Upper lobe of right lung (tissue), 1 donor: ENCODE results near the gene TOM1. TPM values are rescaled to one million over a fixed set of nuclear protein-coding genes. Genes with fewer than 3 reads are reported as not detected.

Experiments used
- ATAC-seq: fragments of 200-7000 bp; cut with Tn5 transposase; one replicate; pipeline ENCODE4 v1.9.1; 2020; ENCODE audit warnings: mild to moderate bottlenecking, moderate library complexity
- DNase-seq: peaks from one replicate; pipeline ENCODE4 v3.0.0-alpha.2; 2020
- H3K27ac ChIP-seq: fragments of 200-600 bp; one replicate; pipeline ENCODE4 v1.8.0; 2022
- H3K27me3 ChIP-seq: fragments of 200-600 bp; one replicate; pipeline ENCODE4 v1.8.0; 2022; ENCODE audit warnings: mild to moderate bottlenecking
- H3K36me3 ChIP-seq: fragments of 200-600 bp; one replicate; pipeline ENCODE4 v1.8.0; 2022
- H3K4me1 ChIP-seq: fragments of 200-600 bp; one replicate; pipeline ENCODE4 v1.8.0; 2022
- H3K4me3 ChIP-seq: fragments of 200-600 bp; one replicate; pipeline ENCODE4 v1.8.0; 2022; ENCODE audit warnings: mild to moderate bottlenecking
- H3K9me3 ChIP-seq: fragments of 200-600 bp; one replicate; pipeline ENCODE4 v1.8.0; 2022
- intact Hi-C: fragments of 100-400 bp; cut with DNase I; formaldehyde crosslinking; loops from one replicate; pipeline ENCODE4 v1.11.0; 2022
- total RNA-seq: library from RNA; stranded (reverse); fragmentation: NEBNext Ultra II Directional; extraction: Animal tissue kit (Norgen Biotek cat#: 25700); gene quantifications from one replicate; pipeline ENCODE4 v1.2.1, GENCODE V29; 2021
- TF ChIP-seq, protein P1 (sequence below): fragments of 200-600 bp; IDR thresholded peaks from one replicate; pipeline ENCODE4 v1.8.0; 2022; ENCODE audit warnings: antibody characterized with exemption
- donor health status: DM: no; HTN: yes; CAD: no; lungs with severe emphysema.

The TOM1 gene
- total RNA-seq, 1 donor from 2014 or later = 101 TPM

DNA sequence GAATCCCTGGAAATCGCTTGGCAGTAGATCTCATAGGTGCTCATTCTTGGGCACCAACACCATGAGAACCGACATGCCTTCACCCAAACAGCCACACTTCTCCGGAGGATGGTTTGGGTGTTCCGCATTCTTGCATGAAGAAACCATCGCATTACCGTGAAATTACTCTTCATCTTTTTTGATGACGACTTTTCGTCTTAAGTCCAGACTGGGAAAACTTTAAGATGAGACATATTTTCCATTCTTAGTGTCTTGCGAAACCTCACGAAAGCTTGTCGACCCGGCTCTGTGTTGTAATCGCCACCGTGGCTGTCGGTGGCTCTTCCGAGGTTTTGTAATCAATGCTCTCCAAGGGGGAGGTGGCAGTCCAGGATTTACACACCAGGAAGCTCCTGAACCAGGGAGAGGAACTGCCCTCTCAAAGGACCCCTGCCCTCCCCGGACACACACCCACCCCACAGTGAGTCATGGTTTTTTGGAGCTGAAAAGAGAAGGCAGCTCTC is 1.7 kb downstream of the TOM1 start:
- H3K4me3 ChIP-seq = peak overlapping the region; percentile 71
- H3K9me3 ChIP-seq = no peaks in the 10 kb centered on the region
- intact Hi-C loops = no loop called here
- H3K4me1 ChIP-seq = peaks cover 20% of the 10 kb centered on the region
- peaks cover 6% of the 10 kb centered on the region for H3K36me3 ChIP-seq
- peak; percentile 84 for DNase-seq
- H3K27ac ChIP-seq = peak overlapping the region; percentile 96
- no peaks in the 10 kb centered on the region for H3K27me3 ChIP-seq
- TF ChIP-seq, protein P1, sequence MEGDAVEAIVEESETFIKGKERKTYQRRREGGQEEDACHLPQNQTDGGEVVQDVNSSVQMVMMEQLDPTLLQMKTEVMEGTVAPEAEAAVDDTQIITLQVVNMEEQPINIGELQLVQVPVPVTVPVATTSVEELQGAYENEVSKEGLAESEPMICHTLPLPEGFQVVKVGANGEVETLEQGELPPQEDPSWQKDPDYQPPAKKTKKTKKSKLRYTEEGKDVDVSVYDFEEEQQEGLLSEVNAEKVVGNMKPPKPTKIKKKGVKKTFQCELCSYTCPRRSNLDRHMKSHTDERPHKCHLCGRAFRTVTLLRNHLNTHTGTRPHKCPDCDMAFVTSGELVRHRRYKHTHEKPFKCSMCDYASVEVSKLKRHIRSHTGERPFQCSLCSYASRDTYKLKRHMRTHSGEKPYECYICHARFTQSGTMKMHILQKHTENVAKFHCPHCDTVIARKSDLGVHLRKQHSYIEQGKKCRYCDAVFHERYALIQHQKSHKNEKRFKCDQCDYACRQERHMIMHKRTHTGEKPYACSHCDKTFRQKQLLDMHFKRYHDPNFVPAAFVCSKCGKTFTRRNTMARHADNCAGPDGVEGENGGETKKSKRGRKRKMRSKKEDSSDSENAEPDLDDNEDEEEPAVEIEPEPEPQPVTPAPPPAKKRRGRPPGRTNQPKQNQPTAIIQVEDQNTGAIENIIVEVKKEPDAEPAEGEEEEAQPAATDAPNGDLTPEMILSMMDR = no peak
- peak; percentile 51 for ATAC-seq

DNA sequence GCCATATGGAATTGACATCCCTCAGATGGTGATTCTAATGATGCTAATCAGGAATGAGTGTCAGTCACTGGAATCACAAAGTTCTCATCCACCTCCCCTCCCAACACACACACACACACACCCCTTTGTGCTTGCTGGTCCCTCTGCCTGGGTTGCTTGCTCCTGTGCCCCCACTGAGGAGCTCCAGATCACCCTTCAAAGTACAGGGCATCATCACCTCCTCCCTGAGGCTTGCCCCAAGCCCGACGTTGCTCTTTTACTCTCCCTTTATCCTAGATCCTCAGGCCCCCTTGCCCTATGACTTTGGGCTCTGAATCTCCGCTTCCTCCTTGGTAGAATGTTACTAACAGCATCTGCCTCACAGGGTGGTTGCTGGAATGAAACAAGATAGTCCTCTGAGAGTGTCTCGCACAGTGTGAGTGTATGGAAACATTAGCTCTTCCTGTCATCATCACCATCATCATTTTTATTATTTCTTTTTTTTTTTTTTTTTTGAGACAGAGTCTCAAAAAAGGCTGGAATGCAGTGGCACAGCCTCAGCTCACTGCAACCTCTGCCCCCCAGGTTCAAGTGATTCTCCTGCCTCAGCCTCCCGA is 3.4 kb downstream of the TOM1 start:
- Histone ChIP-seq H3K27ac (peak overlapping the region; percentile 38), H3K9me3 (no peaks in the 10 kb centered on the region), H3K4me3 (no peak overlapping the region), H3K4me1 (peaks cover 36% of the 10 kb centered on the region), H3K36me3 (peaks cover 6% of the 10 kb centered on the region), H3K27me3 (no peaks in the 10 kb centered on the region)
- intact Hi-C loops = no loop called here
- no peak for DNase-seq
- TF ChIP-seq, protein P1 = no peak
- ATAC-seq = no peak

DNA sequence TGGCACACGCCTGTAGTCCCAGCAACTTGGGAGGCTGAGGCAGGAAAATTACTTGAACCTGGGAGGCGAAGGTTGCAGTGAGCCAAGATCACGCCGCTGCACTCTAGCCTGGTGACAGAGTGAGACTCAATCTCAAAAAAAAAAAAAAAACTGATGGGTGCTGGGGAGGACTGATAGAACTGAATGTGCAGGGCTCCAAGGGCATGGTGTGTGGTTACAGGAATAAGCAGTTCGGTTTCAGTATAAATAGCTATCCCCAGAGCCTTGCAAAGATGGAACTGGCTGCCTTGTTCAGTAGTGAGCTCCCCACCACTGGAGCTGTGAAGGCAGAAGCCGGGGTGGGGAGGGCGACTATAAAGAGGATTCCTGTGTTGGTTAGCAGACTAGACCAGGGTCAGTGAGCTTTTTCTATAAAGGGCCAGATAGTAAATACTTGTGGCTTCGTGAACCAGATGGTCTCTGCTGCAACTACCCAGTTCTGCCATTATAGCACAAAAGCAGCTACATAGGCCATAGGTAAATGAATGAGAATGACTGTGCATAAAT is 5.9 kb downstream of the TOM1 start:
- TF ChIP-seq, protein P1 = no peak
- DNase-seq = no peak
- H3K9me3 ChIP-seq = no peaks in the 10 kb centered on the region
- intact Hi-C loops = no loop called here
- no peaks in the 10 kb centered on the region for H3K27me3 ChIP-seq
- H3K36me3 ChIP-seq = peaks cover 12% of the 10 kb centered on the region
- no peak overlapping the region for H3K27ac ChIP-seq
- ATAC-seq = no peak
- H3K4me1 ChIP-seq = peaks cover 46% of the 10 kb centered on the region
- no peak overlapping the region for H3K4me3 ChIP-seq

DNA sequence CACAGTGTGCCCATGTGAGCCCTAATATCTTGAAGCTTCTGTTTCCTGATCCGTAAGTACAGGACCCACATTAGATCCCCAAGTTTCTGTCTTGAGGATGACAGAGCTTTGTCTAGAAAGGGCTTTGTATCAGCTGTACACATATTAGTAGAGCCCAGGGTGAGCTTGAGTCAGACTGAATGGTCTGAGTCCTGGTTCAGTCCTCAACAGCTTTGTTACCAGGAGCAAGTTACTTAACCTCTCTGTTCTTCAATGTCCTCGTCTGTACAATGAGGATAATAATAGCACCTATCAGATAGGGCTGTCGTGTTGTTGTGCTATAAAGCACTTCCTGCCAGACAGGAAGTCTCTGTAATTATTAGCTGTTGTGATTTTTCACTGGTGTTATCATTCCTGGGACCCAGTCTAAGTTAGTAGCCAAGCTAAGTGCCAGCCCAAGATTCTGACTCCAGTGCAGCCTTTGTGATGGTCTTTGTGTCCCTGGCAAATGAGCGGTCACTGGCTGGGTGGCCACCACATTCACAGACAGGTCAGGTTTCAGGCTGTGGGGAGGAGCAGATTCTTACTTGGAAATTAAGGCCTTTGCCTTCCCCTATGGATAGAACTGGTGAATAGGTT is 6.8 kb downstream of the TOM1 start:
- H3K4me1 ChIP-seq = peaks cover 42% of the 10 kb centered on the region
- TF ChIP-seq, protein P1 = no peak
- no peak overlapping the region for H3K27ac ChIP-seq
- no peaks in the 10 kb centered on the region for H3K9me3 ChIP-seq
- no peaks in the 10 kb centered on the region for H3K27me3 ChIP-seq
- no peak overlapping the region for H3K4me3 ChIP-seq
- intact Hi-C loops = no loop called here
- peak; percentile 19 for DNase-seq
- H3K36me3 ChIP-seq = peaks cover 12% of the 10 kb centered on the region
- no peak for ATAC-seq

DNA sequence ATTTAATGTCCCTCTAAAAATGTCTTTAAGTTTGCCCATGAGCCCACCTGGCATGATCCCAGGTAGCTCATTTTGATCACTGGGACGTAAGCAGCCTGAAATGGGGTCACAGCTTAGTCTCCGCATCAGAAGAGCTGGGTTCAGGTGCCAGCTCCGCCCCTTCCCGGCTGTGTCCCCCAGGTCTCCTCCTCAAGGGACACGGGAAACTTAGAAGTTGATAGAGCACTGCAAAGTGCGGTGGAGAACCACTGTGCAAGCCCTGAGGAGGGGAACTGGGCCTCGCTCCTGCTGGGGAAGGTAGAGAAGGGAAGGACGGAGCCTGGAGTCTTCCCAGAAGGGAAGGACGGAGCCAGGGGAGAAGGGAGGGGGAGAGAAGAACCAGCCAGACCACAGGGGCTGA is 7.7 kb downstream of the TOM1 start:
- Histone ChIP-seq H3K36me3 (peaks cover 12% of the 10 kb centered on the region), H3K27me3 (no peaks in the 10 kb centered on the region), H3K4me1 (peaks cover 41% of the 10 kb centered on the region), H3K4me3 (no peak overlapping the region), H3K27ac (no peak overlapping the region), H3K9me3 (no peaks in the 10 kb centered on the region)
- DNase-seq (peak; percentile 41), ATAC-seq (no peak)
- intact Hi-C loops = no loop called here
- TF ChIP-seq, protein P1 = no peak
